Heart right ventricle (tissue), 16 donors: ENCODE measurements around the gene DDHD1. TPM values are rescaled to one million over a fixed set of nuclear protein-coding genes. Genes with fewer than 3 reads are reported as not detected.
A peak's percentile ranks its signal among the peaks of the same experiment; 100 is the strongest.
"Not testable (repeated sequence)": the region's sequence is repeated elsewhere in the genome, so short reads cannot be mapped to it uniquely, and the experiment has no call there.

Experiments used
- ATAC-seq, 8 donors: fragments of 200-7000 bp; cut with Tn5 transposase; one replicate each; pipeline ENCODE4 v1.9.1; 2020; ENCODE audit warnings: mild to moderate bottlenecking in 8 of 8, moderate library complexity in 8 of 8, moderate number of reproducible peaks in 1 of 8
- DNase-seq, 2 donors: peaks; one replicate each; pipeline ENCODE4 v3.0.0-alpha.2; 2020
- H3K27ac ChIP-seq, 10 donors: fragments of 200-600 bp; sonication (generic) in 2 of 10; one replicate each; pipeline versions ENCODE4 v1.5.0 to v1.8.0; 2020 to 2022; ENCODE audit warnings: mild to moderate bottlenecking in 3 of 10
- H3K27me3 ChIP-seq, 7 donors: fragments of 200-600 bp; one replicate each; pipeline ENCODE4 v1.8.0; 2021 to 2022; ENCODE audit warnings: mild to moderate bottlenecking in 2 of 7
- H3K36me3 ChIP-seq, 9 donors: fragments of 200-600 bp; sonication (generic) in 1 of 9; one replicate each; pipeline versions ENCODE4 v1.5.0 to v1.8.0; 2020 to 2022; ENCODE audit warnings: mild to moderate bottlenecking in 2 of 9
- H3K4me1 ChIP-seq, 9 donors: fragments of 200-600 bp; sonication (generic) in 1 of 9; one replicate each; pipeline versions ENCODE4 v1.5.0 to v1.8.0; 2020 to 2022; ENCODE audit warnings: mild to moderate bottlenecking in 4 of 9
- H3K4me3 ChIP-seq, 10 donors: fragments of 200-600 bp; sonication (generic) in 2 of 10; one replicate each; pipeline versions ENCODE4 v1.5.0 to v1.8.0; 2020 to 2022; ENCODE audit warnings: mild to moderate bottlenecking in 7 of 10, moderate library complexity in 2 of 10
- H3K9me3 ChIP-seq, 11 donors: fragments of 200-600 bp in 10 of 11; sonication (generic) in 2 of 11; one replicate each; pipeline versions ENCODE4 v1.5.0 to v1.8.0; 2013 to 2022; ENCODE audit warnings: mild to moderate bottlenecking in 2 of 11, control low read depth in 1 of 11, moderate library complexity in 1 of 11
- WGBS, 2 donors: extraction: QIAGEN DNeasy Blood & Tissue Kit; methylation state at CpG; one replicate each; pipeline ENCODE4 v1.1.7; 2013; ENCODE audit warnings: inconsistent platforms in 1 of 2; 5-methylcytosine and 5-hydroxymethylcytosine counted together
- intact Hi-C, 10 donors: fragments of 100-400 bp; cut with DNase I; formaldehyde crosslinking; loops; one replicate each; pipeline versions ENCODE4 v1.11.1 to v1.14.2; 2022
- polyA plus RNA-seq, 2 donors: library from polyadenylated mRNA; stranded (reverse); fragments of 200-250 nt; gene quantifications; one replicate each; pipeline ENCODE4 v1.2.3, GENCODE V29; 2013
- total RNA-seq, 10 donors: library from RNA; stranded (reverse); fragmentation: NEBNext Ultra II Directional in 3 of 10; extraction: Animal tissue kit (Norgen Biotek cat#: 25700) in 3 of 10; gene quantifications; one replicate each; pipeline versions ENCODE4 v1.2.1 to v1.2.4, GENCODE V29; 2021 to 2023
- TF ChIP-seq, protein P1 (sequence below), 9 donors: fragments of 200-600 bp; sonication (generic) in 2 of 9; IDR thresholded peaks; one replicate each; pipeline versions ENCODE4 v1.5.0 to v1.8.0; 2021 to 2022; ENCODE audit warnings: antibody characterized with exemption in 9 of 9, mild to moderate bottlenecking in 5 of 9, moderate library complexity in 1 of 9
- donor health status: Arrhythmogenic right ventricular cardiomyopathy.
- donor health status: ischemic (EF 13 %, LVEDD 7.1; RV severe dilation, severe dysfunction).
- donor health status: healthy with polysubstance abuse.
- donor health status: DM: no; HTN: yes; CAD: no.
- donor health status: DM: no; HTN: no; CAD: no.
- donor health status: ischemic (EF 25% LVEDD 6.9; RV normal size, moderate dysfunction).
- donor health status: ischemic (EF 25% LVEDD 5.7; RV mildly dilated, moderate dysfunction).
- donor health status: healthy.
- donor health status: DM: yes; HTN: yes; CAD: no.
- donor health status: Ischemic cardiomyopathy.
- donor health status: ischemic (EF 35%, LVEDD 5.7; RV mildly dilated, moderate dysfunction).
- donor health status: nonischemic (EF 11% LVEDD 7.7; RV severe dilation, severe dysfunction).
- donor health status: DM: yes; HTN: yes; CAD: no.
- donor health status: PGD.
- donor health status: ischemic (EF 29% LVEDD 5.4; RV normal size, mild dysfunction).
- donor health status: nonischemic (EF 23%, LVEDD 6.1; RV moderate dilation, normal function).

DDHD1 gene
- total and polyA plus RNA-seq, 12 donors = 2.1 to 9.6 (median 7.4) TPM

DNA sequence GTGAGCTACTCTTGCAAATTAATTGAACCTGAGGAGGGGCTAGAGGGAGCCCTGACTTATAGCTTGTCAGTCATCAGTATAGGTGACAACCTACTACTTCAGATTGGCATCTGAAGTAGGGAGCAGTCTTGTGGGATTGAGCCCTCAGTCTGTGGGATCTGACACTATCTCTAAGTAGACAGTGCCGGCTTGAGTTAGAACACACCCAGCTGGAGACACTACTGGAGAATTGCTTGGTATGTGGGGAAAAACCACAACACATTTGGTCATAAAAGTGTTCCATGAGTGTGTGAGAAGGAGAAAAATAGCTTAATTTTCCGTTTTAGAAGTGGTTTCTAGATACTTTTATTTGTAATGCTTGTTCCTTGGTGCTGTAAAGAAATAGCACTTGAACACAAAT, 30.5 kb upstream of the DDHD1 start:
- TF ChIP-seq, protein P1, sequence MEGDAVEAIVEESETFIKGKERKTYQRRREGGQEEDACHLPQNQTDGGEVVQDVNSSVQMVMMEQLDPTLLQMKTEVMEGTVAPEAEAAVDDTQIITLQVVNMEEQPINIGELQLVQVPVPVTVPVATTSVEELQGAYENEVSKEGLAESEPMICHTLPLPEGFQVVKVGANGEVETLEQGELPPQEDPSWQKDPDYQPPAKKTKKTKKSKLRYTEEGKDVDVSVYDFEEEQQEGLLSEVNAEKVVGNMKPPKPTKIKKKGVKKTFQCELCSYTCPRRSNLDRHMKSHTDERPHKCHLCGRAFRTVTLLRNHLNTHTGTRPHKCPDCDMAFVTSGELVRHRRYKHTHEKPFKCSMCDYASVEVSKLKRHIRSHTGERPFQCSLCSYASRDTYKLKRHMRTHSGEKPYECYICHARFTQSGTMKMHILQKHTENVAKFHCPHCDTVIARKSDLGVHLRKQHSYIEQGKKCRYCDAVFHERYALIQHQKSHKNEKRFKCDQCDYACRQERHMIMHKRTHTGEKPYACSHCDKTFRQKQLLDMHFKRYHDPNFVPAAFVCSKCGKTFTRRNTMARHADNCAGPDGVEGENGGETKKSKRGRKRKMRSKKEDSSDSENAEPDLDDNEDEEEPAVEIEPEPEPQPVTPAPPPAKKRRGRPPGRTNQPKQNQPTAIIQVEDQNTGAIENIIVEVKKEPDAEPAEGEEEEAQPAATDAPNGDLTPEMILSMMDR (IDR thresholded peaks at IDR 0.05) = no peak
- H3K27me3 ChIP-seq = no peaks in the 10 kb centered on the region
- H3K27ac ChIP-seq = no peak overlapping the region
- H3K36me3 ChIP-seq = no peaks in the 10 kb centered on the region
- H3K9me3 ChIP-seq = no peaks in the 10 kb centered on the region
- H3K4me1 ChIP-seq = peaks cover 0 to 5% (median 0%) of the 10 kb centered on the region in 9 donors
- DNase-seq (no peak), ATAC-seq (no peak)
- H3K4me3 ChIP-seq = no peak overlapping the region
- intact Hi-C loops = no loop called here
- WGBS, 2 donors = 66 to 74% methylated on average over 2 of the region's 2 CpGs

DNA sequence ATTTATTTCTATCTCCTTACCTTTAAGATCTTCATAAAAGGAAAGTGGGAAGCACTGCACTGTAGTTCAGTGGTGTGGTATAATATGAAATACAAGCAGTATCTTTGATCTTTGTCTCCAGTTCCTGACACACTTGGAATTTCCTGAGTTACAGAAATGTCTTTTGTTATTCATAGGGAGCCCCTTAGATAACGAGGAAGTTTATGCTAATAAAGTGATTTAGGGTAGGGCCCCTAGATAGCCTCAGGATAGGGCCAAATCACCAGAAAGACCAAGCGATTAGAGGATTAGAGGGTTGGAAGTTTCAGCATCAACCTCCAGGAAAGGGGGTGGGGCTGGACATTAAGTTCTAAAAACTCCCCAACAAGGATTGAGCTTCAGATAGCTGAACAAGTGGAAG, 29.9 kb upstream of the DDHD1 start:
- ATAC-seq = peak in 2 of 8 donors; percentile 27 to 37
- no peaks in the 10 kb centered on the region for H3K9me3 ChIP-seq
- intact Hi-C loops = no loop called here
- no peak for DNase-seq
- no peaks in the 10 kb centered on the region for H3K27me3 ChIP-seq
- H3K27ac ChIP-seq = no peak overlapping the region
- H3K4me1 ChIP-seq = peaks cover 0 to 5% (median 0%) of the 10 kb centered on the region in 9 donors
- H3K4me3 ChIP-seq = no peak overlapping the region
- no peaks in the 10 kb centered on the region for H3K36me3 ChIP-seq
- 51 to 59% methylated on average over 2 of the region's 2 CpGs for WGBS, 2 donors
- TF ChIP-seq, protein P1 (IDR thresholded peaks at IDR 0.05) = no peak

DNA sequence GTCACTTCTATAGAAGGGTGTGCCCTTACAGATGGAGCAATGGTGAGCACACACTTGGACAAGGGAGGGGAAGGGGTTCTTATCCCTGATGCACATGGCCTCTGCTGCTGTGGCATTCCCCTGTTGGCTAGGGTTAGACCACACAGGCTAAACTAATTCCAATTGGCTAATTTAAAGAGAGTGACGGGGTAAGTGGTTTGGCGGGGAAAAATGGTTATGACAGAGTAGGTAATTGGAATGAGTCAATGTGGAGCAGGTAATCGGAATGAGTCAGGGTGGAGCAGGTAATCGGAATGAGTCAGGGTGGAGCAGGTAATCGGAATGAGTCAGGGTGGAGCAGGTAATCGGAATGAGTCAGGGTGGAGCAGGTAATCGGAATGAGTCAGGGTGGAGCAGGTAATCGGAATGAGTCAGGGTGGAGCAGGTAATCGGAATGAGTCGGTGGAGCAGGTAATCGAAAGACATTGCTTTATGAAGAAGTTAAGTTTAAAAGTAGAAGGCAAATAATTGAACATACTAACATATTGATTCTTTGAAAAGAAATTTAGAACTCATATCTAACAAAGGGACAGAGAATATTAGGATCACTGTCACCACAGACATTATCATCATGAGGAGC, 28.4 kb upstream of the DDHD1 start:
- H3K36me3 ChIP-seq, H3K4me1 ChIP-seq, ATAC-seq, H3K27ac ChIP-seq, DNase-seq, intact Hi-C loops, H3K9me3 ChIP-seq, H3K27me3 ChIP-seq, H3K4me3 ChIP-seq: not testable (repeated sequence)
- 96% methylated on average over 9 to 10 of the region's 11 CpGs for WGBS, 2 donors

DNA sequence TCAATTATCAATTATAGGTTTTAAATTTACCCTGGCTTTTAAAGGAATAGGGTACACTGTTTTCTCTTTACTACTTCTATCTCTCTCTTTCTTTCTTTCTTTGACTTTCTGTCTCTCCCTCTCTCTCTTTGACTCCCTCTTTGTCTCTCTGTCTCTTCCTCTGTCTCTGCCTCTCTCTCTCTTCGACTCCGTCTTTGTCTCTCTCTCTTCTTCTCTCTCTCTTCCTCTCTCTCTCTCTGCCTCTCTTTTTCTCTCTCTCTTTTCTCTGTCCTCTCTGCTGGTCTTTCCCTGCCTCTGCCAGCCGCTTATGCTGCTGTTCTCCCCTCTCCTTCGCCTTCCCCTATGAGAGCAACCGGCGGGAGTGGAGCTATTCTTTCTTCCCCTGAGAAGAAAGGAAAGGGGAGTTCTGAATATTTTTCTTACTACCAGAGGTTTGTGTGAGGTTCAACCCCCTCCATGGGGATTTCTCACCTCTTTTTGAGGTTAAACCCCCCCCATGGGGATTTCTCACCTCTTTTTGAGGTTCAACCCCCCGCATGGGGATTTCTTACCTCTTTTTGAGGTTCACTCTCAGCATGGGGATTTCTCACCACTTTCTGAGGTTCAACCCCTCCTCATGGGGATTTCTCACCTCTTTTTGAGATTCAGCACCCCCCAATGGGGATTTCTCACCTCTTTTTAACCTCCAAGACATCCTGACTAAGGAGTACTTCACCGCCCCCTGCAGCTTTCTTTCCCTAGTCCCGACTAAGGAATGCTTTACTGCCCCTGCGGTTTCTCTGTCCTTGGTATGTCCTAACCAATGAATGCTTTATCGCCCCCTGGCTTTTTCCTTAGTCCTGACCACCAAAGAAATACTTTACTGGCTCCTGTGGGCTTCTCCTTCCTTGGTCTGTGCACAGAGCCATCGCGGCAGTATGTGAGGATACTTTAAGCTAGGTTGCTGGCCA, 27.4 kb upstream of the DDHD1 start:
- Histone ChIP-seq H3K4me1 (peaks cover 0 to 5% (median 0%) of the 10 kb centered on the region in 9 donors), H3K4me3 (no peak overlapping the region), H3K27ac (no peak overlapping the region), H3K9me3 (no peaks in the 10 kb centered on the region), H3K36me3 (no peaks in the 10 kb centered on the region), H3K27me3 (no peaks in the 10 kb centered on the region)
- ATAC-seq = no peak
- DNase-seq = no peak
- TF ChIP-seq, protein P1 (IDR thresholded peaks at IDR 0.05) = peak in 3 of 9 donors; percentile 13 to 23 (median 16)
- 90 to 92% methylated on average over 13 of the region's 13 CpGs for WGBS, 2 donors
- intact Hi-C loops = no loop called here

DNA sequence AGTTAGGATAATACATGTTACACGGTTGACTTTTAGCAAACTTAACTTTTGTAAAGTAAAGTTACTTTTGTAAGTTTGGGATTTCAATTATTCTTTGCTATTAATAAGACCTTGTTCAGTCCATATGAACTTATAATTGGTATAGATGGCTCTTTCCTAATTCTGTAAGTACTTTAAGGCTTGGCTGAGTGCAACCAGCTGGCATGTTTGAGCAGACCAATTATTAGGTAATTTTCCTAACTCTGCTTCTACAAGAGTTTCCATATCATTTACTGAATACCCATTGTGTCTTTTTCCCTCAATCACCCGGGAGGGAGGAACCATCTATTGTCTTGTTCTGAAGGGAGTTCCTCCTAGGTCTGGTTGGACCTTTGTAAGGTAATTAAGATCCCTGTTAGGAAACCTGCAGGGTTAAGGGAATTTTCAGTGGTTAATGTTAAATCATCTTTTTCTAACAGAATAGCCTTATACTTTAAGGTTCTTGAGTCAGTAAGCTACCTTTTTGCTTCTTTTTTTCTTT, 26.4 kb upstream of the DDHD1 start:
- H3K36me3 ChIP-seq, H3K27me3 ChIP-seq, DNase-seq, H3K4me3 ChIP-seq, intact Hi-C loops, H3K9me3 ChIP-seq, H3K27ac ChIP-seq, ATAC-seq: not testable (repeated sequence)
- WGBS, 2 donors = 76 to 80% methylated on average over 2 of the region's 2 CpGs
- H3K4me1 ChIP-seq = peaks cover 0 to 12% (median 3%) of the 10 kb centered on the region in 9 donors
